GM23338 (cell line): ENCODE data around the gene SLC36A1.

ENCODE experiments used
- CREB1 ChIP-seq: fragments of 250-450 bp; sonication (Bioruptor Pico); IDR thresholded peaks from 2 replicates; pipeline ENCODE4 v1.5.0; 2020; ENCODE audit warnings: low read depth, mild to moderate bottlenecking, moderate library complexity
- ETS1 ChIP-seq: IDR thresholded peaks from 2 replicates; pipeline ENCODE4 v1.6.1; 2016; ENCODE audit warnings: antibody characterized with exemption
- EZH2 ChIP-seq: fragments of 200-600 bp; sonication (generic); IDR thresholded peaks from one replicate; pipeline ENCODE4 v1.8.0; 2017; ENCODE audit warnings: antibody characterized with exemption, mild to moderate bottlenecking, low read depth; ENCODE audit not compliant: unreplicated experiment
- EZH2phosphoT487 ChIP-seq: fragments of 200-600 bp; sonication (generic); IDR thresholded peaks from one replicate; pipeline ENCODE4 v1.8.1; 2018; ENCODE audit warnings: antibody characterized with exemption; ENCODE audit not compliant: unreplicated experiment
- JUNB ChIP-seq: IDR thresholded peaks from one replicate; pipeline ENCODE4 v1.6.1; 2016; ENCODE audit warnings: antibody characterized with exemption; ENCODE audit not compliant: unreplicated experiment
- NANOG ChIP-seq: IDR thresholded peaks from 2 replicates; pipeline ENCODE4 v1.6.1; 2016; ENCODE audit warnings: antibody characterized with exemption, borderline replicate concordance
- POLR2AphosphoS5 ChIP-seq: IDR thresholded peaks from 2 replicates; pipeline ENCODE4 v1.6.1; 2016; ENCODE audit warnings: antibody characterized with exemption, low read depth
- STAT1 ChIP-seq: IDR thresholded peaks from one replicate; pipeline ENCODE4 v1.6.1; 2016; ENCODE audit warnings: antibody characterized with exemption; ENCODE audit not compliant: unreplicated experiment
- ZNF114 ChIP-seq: fragments of 250-450 bp; sonication (Bioruptor Pico); IDR thresholded peaks from 2 replicates; pipeline ENCODE4 v1.5.0; 2020; ENCODE audit warnings: mild to moderate bottlenecking, moderate library complexity
- ZNF331 ChIP-seq: fragments of 250-450 bp; sonication (Bioruptor Pico); IDR thresholded peaks from 2 replicates; pipeline ENCODE4 v1.5.0; 2020; ENCODE audit warnings: low read depth, mild to moderate bottlenecking, moderate library complexity
- TF ChIP-seq, protein P1 (sequence below), 2 experiments: fragments of 200-600 bp in 1 of 2; sonication (generic) in 1 of 2; conservative IDR thresholded peaks; 2 replicates each; pipeline versions ENCODE4 v1.5.1 to v1.6.1; 2016 to 2017; ENCODE audit warnings: antibody characterized with exemption in 2 of 2, low read depth in 2 of 2, mild to moderate bottlenecking in 2 of 2, moderate library complexity in 1 of 2
- TF ChIP-seq, protein P2 (sequence below): IDR thresholded peaks from one replicate; pipeline ENCODE4 v1.6.1; 2018; ENCODE audit warnings: antibody characterized with exemption; ENCODE audit not compliant: unreplicated experiment
- TF ChIP-seq, protein P3 (sequence below): fragments of 250-450 bp; sonication (Bioruptor Pico); IDR thresholded peaks from 2 replicates; pipeline ENCODE4 v1.5.0; 2020; ENCODE audit warnings: mild to moderate bottlenecking, moderate library complexity

GRCh38 chr5:151414536-151414935, 32.9 kb upstream of the SLC36A1 start:
- TF ChIP-seq, protein P1, sequence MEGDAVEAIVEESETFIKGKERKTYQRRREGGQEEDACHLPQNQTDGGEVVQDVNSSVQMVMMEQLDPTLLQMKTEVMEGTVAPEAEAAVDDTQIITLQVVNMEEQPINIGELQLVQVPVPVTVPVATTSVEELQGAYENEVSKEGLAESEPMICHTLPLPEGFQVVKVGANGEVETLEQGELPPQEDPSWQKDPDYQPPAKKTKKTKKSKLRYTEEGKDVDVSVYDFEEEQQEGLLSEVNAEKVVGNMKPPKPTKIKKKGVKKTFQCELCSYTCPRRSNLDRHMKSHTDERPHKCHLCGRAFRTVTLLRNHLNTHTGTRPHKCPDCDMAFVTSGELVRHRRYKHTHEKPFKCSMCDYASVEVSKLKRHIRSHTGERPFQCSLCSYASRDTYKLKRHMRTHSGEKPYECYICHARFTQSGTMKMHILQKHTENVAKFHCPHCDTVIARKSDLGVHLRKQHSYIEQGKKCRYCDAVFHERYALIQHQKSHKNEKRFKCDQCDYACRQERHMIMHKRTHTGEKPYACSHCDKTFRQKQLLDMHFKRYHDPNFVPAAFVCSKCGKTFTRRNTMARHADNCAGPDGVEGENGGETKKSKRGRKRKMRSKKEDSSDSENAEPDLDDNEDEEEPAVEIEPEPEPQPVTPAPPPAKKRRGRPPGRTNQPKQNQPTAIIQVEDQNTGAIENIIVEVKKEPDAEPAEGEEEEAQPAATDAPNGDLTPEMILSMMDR (conservative IDR thresholded peaks at IDR 0.05; ENCODE audit: low read depth in 2 of 2), result no peak
- TF ChIP-seq EZH2phosphoT487 (no peak), EZH2 (no peak), JUNB (no peak), STAT1 (no peak), NANOG (no peak), POLR2AphosphoS5 (no peak), CREB1 (CRISPR knock-in tag) (no peak), ZNF114 (CRISPR knock-in tag) (no peak), ETS1 (no peak), ZNF331 (CRISPR knock-in tag) (no peak)
- TF ChIP-seq, protein P2, sequence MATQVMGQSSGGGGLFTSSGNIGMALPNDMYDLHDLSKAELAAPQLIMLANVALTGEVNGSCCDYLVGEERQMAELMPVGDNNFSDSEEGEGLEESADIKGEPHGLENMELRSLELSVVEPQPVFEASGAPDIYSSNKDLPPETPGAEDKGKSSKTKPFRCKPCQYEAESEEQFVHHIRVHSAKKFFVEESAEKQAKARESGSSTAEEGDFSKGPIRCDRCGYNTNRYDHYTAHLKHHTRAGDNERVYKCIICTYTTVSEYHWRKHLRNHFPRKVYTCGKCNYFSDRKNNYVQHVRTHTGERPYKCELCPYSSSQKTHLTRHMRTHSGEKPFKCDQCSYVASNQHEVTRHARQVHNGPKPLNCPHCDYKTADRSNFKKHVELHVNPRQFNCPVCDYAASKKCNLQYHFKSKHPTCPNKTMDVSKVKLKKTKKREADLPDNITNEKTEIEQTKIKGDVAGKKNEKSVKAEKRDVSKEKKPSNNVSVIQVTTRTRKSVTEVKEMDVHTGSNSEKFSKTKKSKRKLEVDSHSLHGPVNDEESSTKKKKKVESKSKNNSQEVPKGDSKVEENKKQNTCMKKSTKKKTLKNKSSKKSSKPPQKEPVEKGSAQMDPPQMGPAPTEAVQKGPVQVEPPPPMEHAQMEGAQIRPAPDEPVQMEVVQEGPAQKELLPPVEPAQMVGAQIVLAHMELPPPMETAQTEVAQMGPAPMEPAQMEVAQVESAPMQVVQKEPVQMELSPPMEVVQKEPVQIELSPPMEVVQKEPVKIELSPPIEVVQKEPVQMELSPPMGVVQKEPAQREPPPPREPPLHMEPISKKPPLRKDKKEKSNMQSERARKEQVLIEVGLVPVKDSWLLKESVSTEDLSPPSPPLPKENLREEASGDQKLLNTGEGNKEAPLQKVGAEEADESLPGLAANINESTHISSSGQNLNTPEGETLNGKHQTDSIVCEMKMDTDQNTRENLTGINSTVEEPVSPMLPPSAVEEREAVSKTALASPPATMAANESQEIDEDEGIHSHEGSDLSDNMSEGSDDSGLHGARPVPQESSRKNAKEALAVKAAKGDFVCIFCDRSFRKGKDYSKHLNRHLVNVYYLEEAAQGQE, result no peak
- TF ChIP-seq, protein P3, sequence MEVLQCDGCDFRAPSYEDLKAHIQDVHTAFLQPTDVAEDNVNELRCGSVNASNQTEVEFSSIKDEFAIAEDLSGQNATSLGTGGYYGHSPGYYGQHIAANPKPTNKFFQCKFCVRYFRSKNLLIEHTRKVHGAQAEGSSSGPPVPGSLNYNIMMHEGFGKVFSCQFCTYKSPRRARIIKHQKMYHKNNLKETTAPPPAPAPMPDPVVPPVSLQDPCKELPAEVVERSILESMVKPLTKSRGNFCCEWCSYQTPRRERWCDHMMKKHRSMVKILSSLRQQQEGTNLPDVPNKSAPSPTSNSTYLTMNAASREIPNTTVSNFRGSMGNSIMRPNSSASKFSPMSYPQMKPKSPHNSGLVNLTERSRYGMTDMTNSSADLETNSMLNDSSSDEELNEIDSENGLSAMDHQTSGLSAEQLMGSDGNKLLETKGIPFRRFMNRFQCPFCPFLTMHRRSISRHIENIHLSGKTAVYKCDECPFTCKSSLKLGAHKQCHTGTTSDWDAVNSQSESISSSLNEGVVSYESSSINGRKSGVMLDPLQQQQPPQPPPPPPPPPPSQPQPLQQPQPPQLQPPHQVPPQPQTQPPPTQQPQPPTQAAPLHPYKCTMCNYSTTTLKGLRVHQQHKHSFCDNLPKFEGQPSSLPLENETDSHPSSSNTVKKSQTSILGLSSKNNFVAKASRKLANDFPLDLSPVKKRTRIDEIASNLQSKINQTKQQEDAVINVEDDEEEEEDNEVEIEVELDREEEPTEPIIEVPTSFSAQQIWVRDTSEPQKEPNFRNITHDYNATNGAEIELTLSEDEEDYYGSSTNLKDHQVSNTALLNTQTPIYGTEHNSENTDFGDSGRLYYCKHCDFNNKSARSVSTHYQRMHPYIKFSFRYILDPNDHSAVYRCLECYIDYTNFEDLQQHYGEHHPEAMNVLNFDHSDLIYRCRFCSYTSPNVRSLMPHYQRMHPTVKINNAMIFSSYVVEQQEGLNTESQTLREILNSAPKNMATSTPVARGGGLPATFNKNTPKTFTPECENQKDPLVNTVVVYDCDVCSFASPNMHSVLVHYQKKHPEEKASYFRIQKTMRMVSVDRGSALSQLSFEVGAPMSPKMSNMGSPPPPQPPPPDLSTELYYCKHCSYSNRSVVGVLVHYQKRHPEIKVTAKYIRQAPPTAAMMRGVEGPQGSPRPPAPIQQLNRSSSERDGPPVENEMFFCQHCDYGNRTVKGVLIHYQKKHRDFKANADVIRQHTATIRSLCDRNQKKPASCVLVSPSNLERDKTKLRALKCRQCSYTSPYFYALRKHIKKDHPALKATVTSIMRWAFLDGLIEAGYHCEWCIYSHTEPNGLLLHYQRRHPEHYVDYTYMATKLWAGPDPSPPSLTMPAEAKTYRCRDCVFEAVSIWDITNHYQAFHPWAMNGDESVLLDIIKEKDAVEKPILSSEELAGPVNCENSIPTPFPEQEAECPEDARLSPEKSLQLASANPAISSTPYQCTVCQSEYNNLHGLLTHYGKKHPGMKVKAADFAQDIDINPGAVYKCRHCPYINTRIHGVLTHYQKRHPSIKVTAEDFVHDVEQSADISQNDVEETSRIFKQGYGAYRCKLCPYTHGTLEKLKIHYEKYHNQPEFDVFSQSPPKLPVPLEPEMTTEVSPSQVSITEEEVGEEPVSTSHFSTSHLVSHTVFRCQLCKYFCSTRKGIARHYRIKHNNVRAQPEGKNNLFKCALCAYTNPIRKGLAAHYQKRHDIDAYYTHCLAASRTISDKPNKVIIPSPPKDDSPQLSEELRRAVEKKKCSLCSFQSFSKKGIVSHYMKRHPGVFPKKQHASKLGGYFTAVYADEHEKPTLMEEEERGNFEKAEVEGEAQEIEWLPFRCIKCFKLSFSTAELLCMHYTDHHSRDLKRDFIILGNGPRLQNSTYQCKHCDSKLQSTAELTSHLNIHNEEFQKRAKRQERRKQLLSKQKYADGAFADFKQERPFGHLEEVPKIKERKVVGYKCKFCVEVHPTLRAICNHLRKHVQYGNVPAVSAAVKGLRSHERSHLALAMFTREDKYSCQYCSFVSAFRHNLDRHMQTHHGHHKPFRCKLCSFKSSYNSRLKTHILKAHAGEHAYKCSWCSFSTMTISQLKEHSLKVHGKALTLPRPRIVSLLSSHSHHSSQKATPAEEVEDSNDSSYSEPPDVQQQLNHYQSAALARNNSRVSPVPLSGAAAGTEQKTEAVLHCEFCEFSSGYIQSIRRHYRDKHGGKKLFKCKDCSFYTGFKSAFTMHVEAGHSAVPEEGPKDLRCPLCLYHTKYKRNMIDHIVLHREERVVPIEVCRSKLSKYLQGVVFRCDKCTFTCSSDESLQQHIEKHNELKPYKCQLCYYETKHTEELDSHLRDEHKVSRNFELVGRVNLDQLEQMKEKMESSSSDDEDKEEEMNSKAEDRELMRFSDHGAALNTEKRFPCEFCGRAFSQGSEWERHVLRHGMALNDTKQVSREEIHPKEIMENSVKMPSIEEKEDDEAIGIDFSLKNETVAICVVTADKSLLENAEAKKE (CRISPR knock-in tag), result no peak
